Endothelial cell of umbilical vein (primary cell): ENCODE data around the gene LRRK1. TPM values are rescaled to one million over a fixed set of nuclear protein-coding genes. Genes with fewer than 3 reads are reported as not detected.

Experiments used
- BruUV-seq: library from RNA; stranded (reverse); fragments of 400-500 nt; replicated peaks from 2 replicates; lab custom pipeline; 2021; lab: Mats Ljungman, UMichigan
- CTCF ChIA-PET: fragments of 300-600, 350-600 bp; sonication (Branson Sonifier 250); formaldehyde crosslinking; loops from one replicate; lab custom pipeline; 2021; ENCODE audit warnings: antibody characterized with exemption, inconsistent platforms; lab: Charles Lee
- POLR2A ChIA-PET: fragments of 300-600, 350-600 bp; sonication (Branson Sonifier 250); formaldehyde crosslinking; loops from one replicate; lab custom pipeline; 2021; ENCODE audit warnings: antibody characterized with exemption, inconsistent platforms; lab: Charles Lee
- DNase-seq: peaks from one replicate; pipeline ENCODE4 v3.0.0-alpha.2; 2011; ENCODE audit warnings: low read depth, low spot score
- FAIRE-seq: peaks from 2 replicates; lab custom pipeline; 2011; peaks lifted over from hg19 to GRCh38; lab: Jason Lieb, UNC
- H2AFZ ChIP-seq: 2 replicates; pipeline ENCODE4 v1.6.0; 2012; ENCODE audit warnings: low read depth, low read length, control low read depth, inconsistent platforms
- H3K27ac ChIP-seq: 2 replicates; pipeline ENCODE4 v1.5.1; 2011; ENCODE audit warnings: low read depth, mild to moderate bottlenecking, control low read depth, low read length, moderate library complexity; ENCODE audit not compliant: insufficient read depth
- H3K27me3 ChIP-seq, 2 experiments: 2 replicates each; pipeline versions ENCODE4 v1.6.0 to v1.6.1; 2011; ENCODE audit warnings: low read length in 2 of 2, mixed read lengths in 1 of 2; ENCODE audit not compliant: control insufficient read depth in 2 of 2, insufficient read depth in 2 of 2
- H3K36me3 ChIP-seq, 2 experiments: 2 replicates in 1 of 2; 3 replicates in 1 of 2; pipeline ENCODE4 v1.5.1; 2011; ENCODE audit warnings: low read length in 2 of 2, mild to moderate bottlenecking in 1 of 2, moderate library complexity in 1 of 2; ENCODE audit not compliant: control insufficient read depth in 2 of 2, insufficient read depth in 2 of 2; ENCODE audit errors: extremely low read depth in 1 of 2
- H3K4me1 ChIP-seq: 3 replicates; pipeline ENCODE4 v1.5.1; 2011; ENCODE audit warnings: mild to moderate bottlenecking, low read length; ENCODE audit not compliant: control insufficient read depth, insufficient read depth; ENCODE audit errors: extremely low read depth
- H3K4me2 ChIP-seq: 2 replicates; pipeline ENCODE4 v1.6.1; 2011; ENCODE audit warnings: low read length, control low read depth, mixed read lengths; ENCODE audit not compliant: insufficient read depth
- H3K4me3 ChIP-seq, 3 experiments: fragments of 200-600 bp in 1 of 3; sonication (generic), shearing (Covaris generic) in 1 of 3; replicated peaks in 1 of 3; 2 replicates each; pipeline ENCODE4 v1.5.1; 2011 to 2016; ENCODE audit warnings: control low read depth in 3 of 3, low read length in 3 of 3, mild to moderate bottlenecking in 2 of 3, inconsistent platforms in 1 of 3, low read depth in 1 of 3, moderate library complexity in 1 of 3; ENCODE audit not compliant: insufficient read depth in 1 of 3
- H3K79me2 ChIP-seq: 2 replicates; pipeline ENCODE4 v1.6.0; 2012; ENCODE audit warnings: low read length, inconsistent platforms; ENCODE audit not compliant: control insufficient read depth, insufficient read depth
- H3K9ac ChIP-seq: replicated peaks from 2 replicates; pipeline ENCODE3; 2011; ENCODE audit warnings: low read length, control low read depth; ENCODE audit not compliant: insufficient read depth; ENCODE audit errors: extremely low read depth
- H3K9me1 ChIP-seq: replicated peaks from 3 replicates; pipeline ENCODE4 v1.6.0; 2011; ENCODE audit warnings: mild to moderate bottlenecking, low read length; ENCODE audit not compliant: control insufficient read depth, insufficient read depth; ENCODE audit errors: extremely low read depth
- H3K9me3 ChIP-seq: replicated peaks from 2 replicates; pipeline ENCODE4 v1.5.1; 2012; ENCODE audit warnings: low read length, inconsistent platforms; ENCODE audit not compliant: control insufficient read depth, insufficient read depth
- H4K20me1 ChIP-seq: replicated peaks from 2 replicates; pipeline ENCODE3; 2011; ENCODE audit warnings: mild to moderate bottlenecking, low read length; ENCODE audit not compliant: control insufficient read depth, insufficient read depth; ENCODE audit errors: extremely low read depth
- EZH2 ChIP-seq: IDR thresholded peaks from 2 replicates; pipeline ENCODE4 v1.6.1; 2012; ENCODE audit warnings: borderline replicate concordance, low read depth, mild to moderate bottlenecking, moderate library complexity, low read length, inconsistent platforms; ENCODE audit not compliant: severe bottlenecking
- FOS ChIP-seq: IDR thresholded peaks from 2 replicates; pipeline ENCODE4 v1.6.1; 2011; ENCODE audit warnings: mild to moderate bottlenecking, low read length, moderate library complexity, borderline replicate concordance; ENCODE audit not compliant: insufficient read depth
- GATA2 ChIP-seq: IDR thresholded peaks from 2 replicates; pipeline ENCODE4 v1.7.0; 2011; ENCODE audit warnings: low read depth, mild to moderate bottlenecking, moderate library complexity, mixed read lengths, low read length; ENCODE audit not compliant: insufficient read length, insufficient read depth
- JUN ChIP-seq: IDR thresholded peaks from 2 replicates; pipeline ENCODE4 v1.6.1; 2011; ENCODE audit warnings: borderline replicate concordance, low read depth; ENCODE audit not compliant: insufficient read length, insufficient read depth
- MAX ChIP-seq: IDR thresholded peaks from 2 replicates; pipeline ENCODE4 v1.6.1; 2011; ENCODE audit not compliant: insufficient read depth, insufficient read length
- MYC ChIP-seq: IDR thresholded peaks from one replicate; pipeline ENCODE4 v1.6.1; 2011; ENCODE audit warnings: mild to moderate bottlenecking, low read depth, low read length
- POLR2A ChIP-seq: IDR thresholded peaks from 2 replicates; pipeline ENCODE4 v1.6.1; 2012; ENCODE audit warnings: low read depth, mild to moderate bottlenecking, control low read depth, low read length
- POLR2AphosphoS5 ChIP-seq: IDR thresholded peaks from 2 replicates; pipeline ENCODE4 v1.6.1; 2012; ENCODE audit warnings: low read depth, mild to moderate bottlenecking, control low read depth, low read length, moderate library complexity; ENCODE audit not compliant: insufficient read depth
- dilution Hi-C: fragments of 300-500 bp; cut with MboI; formaldehyde crosslinking; loops from one replicate; pipeline ENCODE4 v1.15.0; 2019; ENCODE audit warnings: low sequenced_read_pairs; ENCODE audit not compliant: extremely low pct_ligation_motif_present
- intact Hi-C: fragments of 100-400 bp; cut with micrococcal nuclease; formaldehyde crosslinking; loops from one replicate; pipeline ENCODE4 v1.10.0; 2022
- polyA plus RNA-seq, 4 experiments: library from polyadenylated mRNA; depleted of rRNA in 3 of 4; stranded (reverse) in 3 of 4; unstranded in 1 of 4; fragments of >200 nt; gene quantifications; 2 replicates each; pipeline versions ENCODE4 v1.2.1 to v1.2.3, GENCODE V29; 2011 to 2012; ENCODE audit warnings: missing spikeins in 1 of 4
- total RNA-seq: library from RNA; stranded (reverse); gene quantifications from 2 replicates; pipeline ENCODE4 v1.2.3, GENCODE V29; 2021
- TF ChIP-seq, protein P1 (sequence below), 2 donors: IDR thresholded peaks; 1 replicate in 1 of 2; 2 replicates in 1 of 2; pipeline ENCODE4 v1.5.1; 2011; ENCODE audit warnings: low read length in 2 of 2, mild to moderate bottlenecking in 2 of 2, moderate library complexity in 2 of 2, control low read depth in 1 of 2, inconsistent platforms in 1 of 2, low read depth in 1 of 2; ENCODE audit not compliant: insufficient read depth in 1 of 2; ENCODE audit errors: extremely low read depth in 1 of 2

LRRK1 gene
- total and polyA plus RNA-seq, 2 donors (not counting 3 experiments of a cell fraction or from before 2014, with no cell fraction given): 11.0 to 22.1 TPM

DNA sequence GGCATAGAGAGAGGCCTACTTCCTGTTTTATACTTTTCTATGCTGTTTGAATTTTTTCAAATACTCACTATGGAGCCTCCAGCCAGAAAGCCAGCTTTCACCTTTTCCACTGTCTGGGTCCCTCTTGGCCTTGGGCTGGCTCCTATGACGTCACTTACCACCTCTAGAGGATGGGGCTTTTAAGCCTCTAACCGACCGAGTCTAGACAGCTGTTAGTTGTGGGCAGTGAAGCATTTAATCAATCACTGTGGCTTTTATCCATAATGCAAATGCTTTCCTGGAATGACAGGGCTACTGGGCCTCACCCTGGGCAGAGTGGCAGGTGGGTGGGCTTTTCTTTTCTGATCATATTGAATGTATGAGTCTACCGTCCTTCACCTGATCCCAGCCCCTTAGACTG is 61.9 kb downstream of the LRRK1 start:
- DNase-seq: no peak
- Histone ChIP-seq H3K4me1 (no peaks in the 10 kb centered on the region), H3K4me3 (no peak overlapping the region), H3K27ac (no peak overlapping the region), H3K9ac (no peak overlapping the region), H3K79me2 (no peaks in the 10 kb centered on the region), H4K20me1 (no peaks in the 10 kb centered on the region), H2AFZ (no peak overlapping the region), H3K9me3 (no peaks in the 10 kb centered on the region), H3K4me2 (no peak overlapping the region), H3K27me3 (no peaks in the 10 kb centered on the region), H3K9me1 (no peaks in the 10 kb centered on the region), H3K36me3 (no peaks in the 10 kb centered on the region)
- FAIRE-seq: no peak
- ChIA-PET POLR2A (no interaction called here), CTCF (interaction anchor here (4.1 kb wide), 1 partner anchor 27 kb away, joined by 25 read pairs; no protein-coding TSS in a partner anchor)
- intact Hi-C loops: no loop called here
- dilution Hi-C loops: no loop called here
- no TSS peak for BruUV-seq
- TF ChIP-seq MAX (no peak), GATA2 (no peak), JUN (no peak), MYC (no peak), POLR2A (no peak), FOS (no peak), POLR2AphosphoS5 (no peak), EZH2 (no peak)
- TF ChIP-seq, protein P1, sequence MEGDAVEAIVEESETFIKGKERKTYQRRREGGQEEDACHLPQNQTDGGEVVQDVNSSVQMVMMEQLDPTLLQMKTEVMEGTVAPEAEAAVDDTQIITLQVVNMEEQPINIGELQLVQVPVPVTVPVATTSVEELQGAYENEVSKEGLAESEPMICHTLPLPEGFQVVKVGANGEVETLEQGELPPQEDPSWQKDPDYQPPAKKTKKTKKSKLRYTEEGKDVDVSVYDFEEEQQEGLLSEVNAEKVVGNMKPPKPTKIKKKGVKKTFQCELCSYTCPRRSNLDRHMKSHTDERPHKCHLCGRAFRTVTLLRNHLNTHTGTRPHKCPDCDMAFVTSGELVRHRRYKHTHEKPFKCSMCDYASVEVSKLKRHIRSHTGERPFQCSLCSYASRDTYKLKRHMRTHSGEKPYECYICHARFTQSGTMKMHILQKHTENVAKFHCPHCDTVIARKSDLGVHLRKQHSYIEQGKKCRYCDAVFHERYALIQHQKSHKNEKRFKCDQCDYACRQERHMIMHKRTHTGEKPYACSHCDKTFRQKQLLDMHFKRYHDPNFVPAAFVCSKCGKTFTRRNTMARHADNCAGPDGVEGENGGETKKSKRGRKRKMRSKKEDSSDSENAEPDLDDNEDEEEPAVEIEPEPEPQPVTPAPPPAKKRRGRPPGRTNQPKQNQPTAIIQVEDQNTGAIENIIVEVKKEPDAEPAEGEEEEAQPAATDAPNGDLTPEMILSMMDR (IDR thresholded peaks at IDR 0.05; ENCODE audit: extremely low read depth in 1 of 2, insufficient read depth in 1 of 2, low read depth in 1 of 2, low read length in 2 of 2): no peak
